MM.1S (cell line): Measurements from ENCODE around the gene SPRED1.

Experiments used
- DNase-seq: peaks from one replicate; pipeline ENCODE4 v3.0.0-alpha.2; 2015
- H2AFZ ChIP-seq: fragments of 300-600 bp; sonication (generic); 2 replicates; pipeline ENCODE4 v1.6.0; 2016; ENCODE audit warnings: antibody characterized with exemption, low read length
- H3F3A ChIP-seq: fragments of 300-600 bp; sonication (generic); 2 replicates; pipeline ENCODE4 v1.6.1; 2016; ENCODE audit warnings: mild to moderate bottlenecking, antibody characterized with exemption, low read length, moderate library complexity, mixed read lengths; ENCODE audit not compliant: insufficient read depth
- H3K27ac ChIP-seq: fragments of 300-600 bp; sonication (generic); 2 replicates; pipeline ENCODE4 v1.5.1; 2016; ENCODE audit warnings: mild to moderate bottlenecking, low read length
- H3K27me3 ChIP-seq: fragments of 300-600 bp; sonication (generic); replicated peaks from 2 replicates; pipeline ENCODE4 v1.6.0; 2016; ENCODE audit warnings: low read length; ENCODE audit not compliant: insufficient read depth
- H3K36me3 ChIP-seq: fragments of 300-600 bp; sonication (generic); replicated peaks from 2 replicates; pipeline ENCODE4 v1.6.1; 2016; ENCODE audit warnings: mild to moderate bottlenecking, low read length, mixed read lengths; ENCODE audit not compliant: insufficient read depth
- H3K4me1 ChIP-seq: fragments of 300-600 bp; sonication (generic); 2 replicates; pipeline ENCODE4 v1.6.1; 2016; ENCODE audit warnings: low read length, mixed read lengths
- H3K4me2 ChIP-seq: fragments of 300-600 bp; sonication (generic); 2 replicates; pipeline ENCODE4 v1.6.0; 2016; ENCODE audit warnings: low read depth, low read length
- H3K4me3 ChIP-seq: fragments of 300-600 bp; sonication (generic); 2 replicates; pipeline ENCODE4 v1.5.1; 2016; ENCODE audit warnings: low read length, mixed read lengths
- H3K79me2 ChIP-seq: fragments of 300-600 bp; sonication (generic); 2 replicates; pipeline ENCODE4 v1.6.1; 2016; ENCODE audit warnings: mixed run types, low read length, mixed read lengths
- H3K9ac ChIP-seq: fragments of 300-600 bp; sonication (generic); 2 replicates; pipeline ENCODE4 v1.6.1; 2016; ENCODE audit warnings: low read length, mixed read lengths
- H3K9me2 ChIP-seq: fragments of 300-600 bp; sonication (generic); replicated peaks from 2 replicates; pipeline ENCODE4 v1.6.1; 2016; ENCODE audit warnings: mild to moderate bottlenecking, low read length, mixed read lengths; ENCODE audit not compliant: insufficient read depth
- H3K9me3 ChIP-seq: fragments of 300-600 bp; sonication (generic); replicated peaks from 2 replicates; pipeline ENCODE4 v1.6.1; 2016; ENCODE audit warnings: mild to moderate bottlenecking, low read length, mixed read lengths; ENCODE audit not compliant: insufficient read depth
- H4K20me1 ChIP-seq: fragments of 300-600 bp; sonication (generic); 2 replicates; pipeline ENCODE4 v1.6.1; 2016; ENCODE audit warnings: mild to moderate bottlenecking, low read length, moderate library complexity, mixed read lengths; ENCODE audit not compliant: insufficient read depth
- CTCF ChIP-seq: fragments of 300-600 bp; sonication (generic); IDR thresholded peaks from 2 replicates; pipeline ENCODE4 v1.5.1; 2016; ENCODE audit warnings: antibody characterized with exemption, low read length, mixed read lengths
- EZH2 ChIP-seq: fragments of 300-600 bp; sonication (generic); optimal IDR thresholded peaks from 2 replicates; pipeline ENCODE3; 2017; ENCODE audit warnings: low read depth, mild to moderate bottlenecking, antibody characterized with exemption, low read length, mixed read lengths
- EZH2phosphoT487 ChIP-seq: fragments of 300-600 bp; sonication (generic); IDR thresholded peaks from 2 replicates; pipeline ENCODE4 v1.6.1; 2018; ENCODE audit warnings: antibody characterized with exemption, low read length

SPRED1 gene

DNA sequence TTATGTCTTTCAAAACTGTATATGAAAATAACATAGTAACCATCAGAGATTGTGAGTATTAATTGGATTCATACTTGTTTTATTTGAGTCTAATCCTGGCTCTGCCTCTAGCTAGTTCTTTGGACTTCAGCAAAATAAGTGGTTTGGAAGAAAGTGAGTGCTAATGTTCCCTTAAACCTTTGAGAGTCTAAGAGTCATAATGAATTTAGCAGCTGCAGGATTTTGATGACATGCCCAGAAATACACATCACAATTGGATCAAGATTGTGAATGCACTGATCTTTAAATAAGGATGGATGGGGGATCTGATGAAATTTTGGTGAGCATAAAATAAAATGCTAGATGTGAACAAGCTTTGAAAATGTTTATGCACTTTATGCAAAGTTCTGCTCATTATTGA is 121.4 kb downstream of the SPRED1 start:
- no peaks in the 10 kb centered on the region for H4K20me1 ChIP-seq

DNA sequence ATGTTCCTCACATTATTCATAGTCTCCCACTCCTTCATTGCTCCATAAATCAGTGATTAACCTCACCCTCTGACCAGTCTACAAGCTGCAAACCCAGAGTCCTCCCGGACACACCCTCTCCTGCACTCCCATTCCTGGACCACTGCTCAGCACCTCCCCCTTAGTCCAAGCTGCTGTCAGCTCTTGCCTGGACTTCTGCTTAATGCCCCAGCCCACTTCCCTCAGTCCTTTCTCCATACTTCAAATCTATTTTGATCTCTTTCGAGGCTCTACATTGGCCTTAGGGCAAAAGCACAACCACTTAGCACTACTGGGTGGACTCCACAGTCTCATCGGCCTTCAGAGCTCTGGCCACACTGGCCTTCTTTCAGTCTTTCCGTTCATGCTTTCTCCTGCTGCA is 121.9 kb downstream of the SPRED1 start:
- Histone ChIP-seq H3F3A (no peaks in the 10 kb centered on the region), H4K20me1 (no peaks in the 10 kb centered on the region), H3K9me3 (no peaks in the 10 kb centered on the region), H3K4me1 (no peaks in the 10 kb centered on the region), H2AFZ (no peak overlapping the region), H3K9ac (no peak overlapping the region), H3K4me3 (no peak overlapping the region), H3K27me3 (no peaks in the 10 kb centered on the region), H3K4me2 (no peak overlapping the region), H3K79me2 (no peaks in the 10 kb centered on the region), H3K36me3 (no peaks in the 10 kb centered on the region), H3K27ac (no peak overlapping the region), H3K9me2 (no peaks in the 10 kb centered on the region)
- TF ChIP-seq CTCF (no peak), EZH2phosphoT487 (no peak), EZH2 (no peak)
- no peak for DNase-seq

More for the DNA sequence above, 121.4 kb downstream of the SPRED1 start:
- no peak overlapping the region for H3K27ac ChIP-seq
- TF ChIP-seq EZH2 (no peak), EZH2phosphoT487 (no peak), CTCF (no peak)
- no peaks in the 10 kb centered on the region for H3K27me3 ChIP-seq
- no peak overlapping the region for H3K4me2 ChIP-seq
- no peaks in the 10 kb centered on the region for H3K79me2 ChIP-seq
- no peak overlapping the region for H2AFZ ChIP-seq
- H3K36me3 ChIP-seq, result no peaks in the 10 kb centered on the region
- H3K9me3 ChIP-seq, result no peaks in the 10 kb centered on the region
- no peak overlapping the region for H3K9ac ChIP-seq
- H3K9me2 ChIP-seq, result no peaks in the 10 kb centered on the region
- no peaks in the 10 kb centered on the region for H3F3A ChIP-seq
- H3K4me1 ChIP-seq, result no peaks in the 10 kb centered on the region
- no peak overlapping the region for H3K4me3 ChIP-seq
- no peak for DNase-seq

GRCh38 chr15:38376081-38376480 is 123.4 kb downstream of the SPRED1 start:
- Histone ChIP-seq H3K4me2 (no peak overlapping the region), H2AFZ (no peak overlapping the region), H3K9me2 (no peaks in the 10 kb centered on the region), H3K36me3 (no peaks in the 10 kb centered on the region), H3K27me3 (no peaks in the 10 kb centered on the region), H3F3A (no peaks in the 10 kb centered on the region), H3K4me3 (no peak overlapping the region), H3K4me1 (no peaks in the 10 kb centered on the region), H3K27ac (no peak overlapping the region), H3K9me3 (no peaks in the 10 kb centered on the region), H4K20me1 (no peaks in the 10 kb centered on the region), H3K9ac (no peak overlapping the region), H3K79me2 (no peaks in the 10 kb centered on the region)
- DNase-seq, result no peak
- TF ChIP-seq CTCF, result no peak
- TF ChIP-seq EZH2, result no peak
- no peak for TF ChIP-seq EZH2phosphoT487

- no peak overlapping the region for H3K4me2 ChIP-seq
- no peaks in the 10 kb centered on the region for H4K20me1 ChIP-seq
- no peak for TF ChIP-seq EZH2phosphoT487
- TF ChIP-seq EZH2, result no peak
- TF ChIP-seq CTCF, result no peak
- H3F3A ChIP-seq, result no peaks in the 10 kb centered on the region
- H2AFZ ChIP-seq, result no peak overlapping the region
- H3K79me2 ChIP-seq, result no peaks in the 10 kb centered on the region
- H3K27ac ChIP-seq, result no peak overlapping the region
- no peaks in the 10 kb centered on the region for H3K27me3 ChIP-seq
- H3K9me3 ChIP-seq, result no peaks in the 10 kb centered on the region
- no peak overlapping the region for H3K9ac ChIP-seq
- no peak overlapping the region for H3K4me3 ChIP-seq
- H3K36me3 ChIP-seq, result no peaks in the 10 kb centered on the region
- no peaks in the 10 kb centered on the region for H3K4me1 ChIP-seq
- no peaks in the 10 kb centered on the region for H3K9me2 ChIP-seq
- no peak for DNase-seq
Observed at GRCh38 chr15:38377636-38378035, 125.0 kb downstream of the SPRED1 start.
